Islet precursor cell (in vitro differentiated cells): ENCODE results near the gene MRPL28.
"Not testable (repeated sequence)": the region's sequence is repeated elsewhere in the genome, so short reads cannot be mapped to it uniquely, and the experiment has no call there.

Experiments
- DNase-seq: peaks from one replicate; pipeline ENCODE4 v3.0.0-alpha.2; 2018

The MRPL28 gene

DNA sequence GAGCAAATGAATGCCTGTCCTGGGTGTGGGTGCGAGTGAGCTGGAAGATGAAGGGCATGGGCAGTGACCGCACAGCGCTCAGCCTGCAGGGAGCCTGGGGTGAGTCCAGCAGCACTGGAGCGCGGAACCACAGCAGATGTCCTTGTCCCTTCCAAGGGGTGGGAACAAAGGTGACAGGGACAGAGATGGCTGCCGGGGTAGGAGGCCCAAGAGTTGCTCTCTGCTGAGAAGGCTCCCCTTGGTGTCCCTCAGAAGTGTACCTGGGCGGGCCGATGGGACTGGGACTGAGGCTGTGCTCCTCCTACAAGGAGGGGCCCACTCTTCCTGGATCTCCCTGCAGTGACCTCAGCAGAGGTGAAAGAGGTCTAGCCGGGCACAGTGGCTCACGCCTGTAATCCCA is 19.0 kb upstream of the MRPL28 start:
- DNase-seq, result no peak

DNA sequence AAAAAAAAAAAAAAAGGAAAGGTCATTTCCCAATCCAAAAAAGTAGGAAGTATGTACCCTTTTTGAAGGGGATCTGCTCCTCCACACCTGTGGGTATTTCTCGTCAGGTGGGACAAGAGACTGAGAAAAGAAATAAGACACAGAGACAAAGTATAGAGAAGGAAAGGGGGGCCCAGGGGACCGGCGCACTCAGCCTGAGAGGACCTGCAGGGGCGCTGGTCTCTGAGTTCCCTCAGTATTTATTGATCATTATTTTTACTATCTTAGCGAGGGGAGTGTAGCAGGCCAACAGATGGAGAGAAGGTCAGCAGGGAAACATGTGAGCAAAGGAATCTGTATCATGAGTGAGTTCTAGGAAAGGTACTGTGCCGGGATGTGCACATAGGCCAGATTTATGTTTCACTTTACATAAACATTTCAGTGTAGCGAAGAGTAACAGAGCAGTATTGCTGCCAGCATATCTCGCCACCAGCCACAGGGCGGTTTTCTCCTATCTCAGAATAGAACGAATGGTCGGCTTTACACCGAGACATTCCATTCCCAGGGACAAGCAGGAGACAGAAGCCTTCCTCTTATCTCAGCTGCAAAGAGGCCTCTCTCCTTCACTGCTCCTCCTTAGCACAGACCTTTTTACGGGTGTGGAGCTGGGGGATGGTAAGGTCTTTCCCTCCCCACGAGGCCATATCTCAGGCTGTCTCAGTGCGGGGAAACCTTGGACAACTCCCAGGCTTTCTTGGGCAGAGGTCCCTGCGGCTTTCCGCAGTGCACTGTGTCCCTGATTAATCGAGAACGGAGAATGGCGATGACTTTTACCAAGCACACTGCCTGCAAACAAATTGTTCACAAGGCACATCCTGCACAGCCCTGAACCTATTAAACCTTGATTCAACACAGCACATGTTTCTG is 17.7 kb upstream of the MRPL28 start:
- not testable (repeated sequence) for DNase-seq

DNA sequence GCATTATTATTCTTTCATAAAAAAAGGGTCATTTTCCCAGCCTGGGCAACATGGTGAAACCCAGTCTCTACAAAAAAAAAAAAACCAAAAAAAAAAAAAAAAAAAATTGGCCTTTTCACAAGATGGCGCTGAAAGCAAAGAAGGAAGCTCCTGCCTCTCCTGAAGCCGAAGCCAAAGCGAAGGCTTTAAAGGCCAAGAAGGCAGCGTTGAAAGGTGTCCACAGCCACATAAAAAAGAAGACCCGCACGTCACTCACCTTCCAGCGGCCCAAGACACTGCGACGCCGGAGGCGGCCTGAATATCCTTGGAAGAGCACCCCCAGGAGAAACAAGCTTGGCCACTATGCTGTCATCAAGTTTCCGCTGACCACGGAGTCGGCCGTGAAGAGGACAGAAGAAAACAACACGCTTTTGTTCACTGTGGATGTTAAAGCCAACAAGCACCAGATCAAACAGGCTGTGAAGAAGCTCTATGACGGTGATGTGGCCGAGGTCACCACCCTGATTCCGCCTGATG is 16.4 kb upstream of the MRPL28 start:
- peak; percentile 83 for DNase-seq

DNA sequence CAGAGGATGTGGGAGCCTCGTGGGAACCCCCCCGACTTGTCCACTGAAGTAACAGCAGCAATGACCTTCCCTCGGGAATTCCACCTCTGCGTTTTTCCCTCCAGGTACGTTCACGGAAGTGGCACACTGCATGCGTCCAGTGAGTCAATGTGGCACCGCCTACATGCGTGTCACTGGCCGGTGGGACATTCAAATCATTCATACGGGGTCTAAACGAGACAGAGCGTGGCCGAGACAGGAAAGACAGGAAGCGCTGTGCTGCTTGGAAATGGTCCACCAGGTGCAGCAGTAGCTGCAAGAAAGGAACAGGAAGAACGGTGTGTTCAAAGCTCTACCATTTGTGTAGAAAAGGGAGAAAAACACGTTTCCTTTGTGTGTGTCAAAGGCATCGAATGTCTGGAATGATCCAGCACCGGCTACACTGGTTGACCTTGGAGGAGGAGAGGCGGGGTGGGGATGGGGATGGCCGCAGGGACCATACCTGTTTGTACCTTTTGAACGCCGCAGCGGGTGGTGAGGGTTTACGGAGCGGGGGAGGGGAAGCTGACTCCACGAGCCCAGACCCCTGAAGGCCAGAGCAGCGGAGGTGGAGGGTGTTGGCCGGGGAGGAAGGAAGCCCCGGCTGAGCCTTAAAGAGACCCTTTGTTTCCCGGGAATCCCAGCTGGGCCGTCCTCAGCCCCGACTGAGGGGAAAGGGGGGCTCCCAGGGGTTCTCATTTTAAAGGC is 13.2 kb upstream of the MRPL28 start:
- peak; percentile 92 for DNase-seq

DNA sequence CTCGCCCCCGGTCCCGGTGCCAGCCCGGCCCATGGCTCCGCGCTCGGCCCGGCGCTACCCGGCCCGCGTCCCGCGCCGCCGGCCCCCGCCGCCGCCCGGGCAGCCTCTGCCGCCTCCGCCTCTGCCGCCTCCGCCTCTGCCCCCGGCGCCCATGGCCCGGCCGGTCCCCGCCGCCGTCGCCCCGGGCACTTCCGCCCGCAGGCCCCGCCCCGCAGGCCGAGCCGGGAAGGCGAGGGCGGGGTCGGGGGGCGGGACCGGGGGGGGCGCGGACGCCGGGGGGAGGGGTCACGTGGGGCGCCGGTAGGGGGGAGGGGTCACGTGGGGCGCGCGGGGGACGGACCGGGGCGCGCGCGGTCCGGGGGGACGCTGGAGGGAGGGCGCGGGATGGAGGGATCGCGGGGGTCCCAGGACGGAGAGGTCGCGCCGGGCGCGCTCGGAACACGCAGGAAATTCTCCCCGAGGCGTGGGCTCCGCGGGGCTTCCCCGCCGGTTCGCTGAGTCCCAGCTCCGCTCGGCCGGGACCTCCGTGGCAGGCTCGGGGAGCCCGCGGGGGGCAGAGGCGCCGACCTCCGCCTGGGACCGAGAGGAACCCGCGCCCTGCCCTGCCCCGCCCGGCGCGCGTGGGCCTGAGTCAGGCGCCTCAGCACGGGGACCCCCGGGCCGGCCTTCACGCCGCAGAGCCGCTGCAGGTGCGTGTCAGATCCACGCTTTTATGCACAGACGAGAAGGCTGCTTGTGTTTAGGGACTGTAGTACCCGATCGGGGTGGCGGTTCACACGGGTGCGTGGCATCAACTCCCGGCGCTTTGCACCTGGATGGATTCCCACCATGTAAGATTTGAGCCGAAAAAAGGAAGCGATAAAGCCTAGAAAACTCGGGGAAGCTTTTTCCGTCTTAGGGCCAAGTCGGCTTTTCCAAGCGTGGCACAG is 11.7 kb upstream of the MRPL28 start, which contains the start of gene PGAP6:
Gene PGAP6 (minus strand): TSS at position 190 of the 929 bp plus-strand sequence. CDS start 157 bp downstream, at position 33.
- DNase-seq, result no peak

DNA sequence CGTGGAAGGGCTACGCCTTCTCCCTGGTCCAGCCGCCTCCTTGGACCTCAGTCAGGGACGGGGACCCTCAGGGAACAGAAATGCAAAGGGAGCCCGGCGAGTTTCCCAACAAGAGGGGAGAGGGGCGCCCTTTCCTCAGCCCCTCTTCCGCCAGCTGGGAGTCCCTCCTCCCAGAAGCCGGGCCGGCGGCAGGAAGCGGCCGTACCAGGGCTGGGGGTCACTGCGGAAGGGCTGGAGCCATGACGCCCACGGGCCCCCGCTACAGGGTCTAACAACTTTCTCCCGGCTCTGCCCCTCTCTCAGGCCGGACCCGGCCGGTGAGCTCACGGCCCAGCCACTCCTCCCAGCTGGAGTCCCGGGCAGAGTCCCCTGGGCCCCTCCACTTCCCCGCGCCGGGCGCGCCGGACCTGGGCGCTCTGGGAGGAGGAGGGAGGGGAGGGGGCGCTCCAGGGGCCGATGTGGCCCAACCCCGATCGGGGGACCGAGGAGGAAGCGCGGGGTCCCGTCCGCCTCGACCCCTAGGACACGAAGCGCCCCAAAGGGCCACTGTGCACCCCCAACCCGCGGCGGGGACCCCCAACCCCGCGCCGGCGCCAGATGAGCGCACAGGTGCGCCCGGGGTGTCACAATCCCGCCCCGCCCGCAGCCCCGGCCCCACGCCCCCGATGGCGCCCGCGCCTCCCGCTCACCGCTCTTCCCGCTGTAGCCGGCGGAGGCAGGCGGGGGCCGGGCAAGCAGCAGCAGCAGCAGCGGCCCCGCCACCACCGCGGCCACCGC is 10.9 kb upstream of the MRPL28 start:
- DNase-seq, result no peak

DNA sequence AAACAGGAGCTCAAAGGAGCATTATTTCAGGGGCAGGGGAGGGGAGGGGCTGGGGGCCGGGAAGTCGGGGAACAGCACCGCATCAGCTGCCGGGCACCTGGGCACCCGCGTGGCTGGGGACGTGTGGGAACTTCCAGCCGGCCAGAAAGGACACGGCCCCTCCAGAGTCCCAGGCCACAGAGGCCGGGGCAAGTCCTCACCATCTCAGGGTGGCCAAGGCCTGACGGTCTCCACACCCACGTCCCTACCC is 10.3 kb upstream of the MRPL28 start:
- no peak for DNase-seq

DNA sequence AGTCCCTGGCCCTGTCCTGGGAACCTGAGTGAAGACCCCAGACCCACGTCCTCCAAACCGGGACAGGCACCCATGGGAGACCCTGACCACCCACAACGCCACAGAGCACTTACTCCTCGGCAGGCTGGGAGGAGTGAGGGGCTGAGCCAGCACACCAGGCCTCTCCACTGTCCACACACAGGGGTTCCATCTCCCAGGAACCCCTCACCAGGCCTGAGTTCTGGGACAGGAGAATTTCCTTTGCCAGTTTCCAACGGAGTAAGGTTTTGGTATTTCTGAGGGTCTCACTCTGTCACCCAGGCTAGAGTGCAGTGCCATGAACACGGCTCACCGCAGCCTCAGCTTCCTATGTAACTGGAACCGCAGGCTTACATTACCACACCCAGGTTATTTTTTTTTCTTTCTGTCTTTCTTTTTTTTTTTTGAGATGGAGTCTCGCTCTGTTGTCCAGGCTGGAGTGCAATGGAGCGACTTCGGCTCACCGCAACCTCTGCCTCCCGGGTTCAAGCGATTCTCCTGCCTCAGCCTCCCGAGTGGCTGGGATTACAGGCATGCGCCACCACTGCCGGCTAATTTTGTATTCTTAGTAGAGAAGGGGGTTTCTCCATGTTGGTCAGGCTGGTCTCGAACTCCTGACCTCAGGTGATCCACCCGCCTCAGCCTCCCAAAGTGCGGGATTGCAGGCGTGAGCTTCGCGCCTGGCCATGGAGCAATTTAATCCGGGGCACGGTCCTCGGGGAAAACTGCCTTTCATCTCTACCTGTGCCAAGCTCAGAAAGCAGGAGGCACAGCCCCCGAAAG is 9.8 kb upstream of the MRPL28 start:
- DNase-seq, result no peak

DNA sequence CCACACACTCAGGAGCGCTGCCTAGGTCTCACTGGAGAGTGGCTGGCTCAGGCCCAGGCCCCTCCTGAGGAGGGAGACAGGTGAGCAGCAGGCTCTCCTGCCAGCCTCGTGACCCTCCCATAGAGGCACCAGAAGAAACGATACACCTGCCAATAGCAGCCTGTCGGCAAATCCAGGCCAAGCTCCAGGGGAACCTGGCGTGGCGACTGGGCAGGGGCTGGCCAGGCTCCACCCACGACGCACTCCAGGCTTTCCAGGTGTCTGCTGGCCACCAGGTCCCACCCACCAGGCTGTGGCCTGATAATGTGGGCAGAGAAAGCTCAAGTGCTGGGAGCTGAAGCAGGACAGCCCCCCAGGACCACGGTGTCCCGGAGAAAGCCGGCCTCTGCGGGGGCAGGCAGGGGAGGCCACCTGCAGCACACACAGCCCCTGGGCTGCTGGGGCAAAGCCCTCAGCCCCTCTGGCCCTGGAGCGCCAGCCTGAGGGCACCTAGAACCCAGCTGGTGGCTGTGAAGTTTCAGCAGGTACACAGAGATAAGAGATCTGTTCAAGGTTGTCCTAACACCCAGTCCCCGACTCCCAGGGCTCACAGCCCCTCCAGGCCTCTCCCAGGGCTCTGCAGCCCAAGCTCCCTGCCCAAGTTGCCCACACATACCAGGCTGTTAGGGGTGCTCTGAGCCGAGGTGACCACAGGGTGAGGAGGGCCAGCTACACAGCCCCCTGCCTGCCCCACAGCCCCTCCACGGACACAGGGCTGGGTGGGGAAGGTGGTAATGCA is 9.0 kb upstream of the MRPL28 start:
- peak; percentile 96 for DNase-seq

DNA sequence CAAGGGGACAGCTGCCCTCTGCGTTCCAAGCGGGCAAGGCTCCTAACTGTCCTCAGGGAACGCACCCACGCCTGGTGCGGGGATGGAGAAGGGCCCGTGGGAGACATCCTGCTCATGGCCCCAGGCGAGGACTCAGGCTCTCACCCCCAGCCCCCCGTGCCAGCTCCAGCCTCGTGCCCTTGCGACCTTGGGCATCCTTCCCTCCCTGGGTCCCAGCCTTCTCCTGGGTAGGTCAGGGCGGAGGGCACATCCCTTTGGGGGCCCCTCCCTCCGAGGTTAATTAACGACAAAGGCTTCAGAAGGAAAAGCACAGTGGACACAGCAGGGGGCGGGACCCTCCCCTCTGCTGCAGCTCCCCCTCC is 8.5 kb upstream of the MRPL28 start:
- no peak for DNase-seq

DNA sequence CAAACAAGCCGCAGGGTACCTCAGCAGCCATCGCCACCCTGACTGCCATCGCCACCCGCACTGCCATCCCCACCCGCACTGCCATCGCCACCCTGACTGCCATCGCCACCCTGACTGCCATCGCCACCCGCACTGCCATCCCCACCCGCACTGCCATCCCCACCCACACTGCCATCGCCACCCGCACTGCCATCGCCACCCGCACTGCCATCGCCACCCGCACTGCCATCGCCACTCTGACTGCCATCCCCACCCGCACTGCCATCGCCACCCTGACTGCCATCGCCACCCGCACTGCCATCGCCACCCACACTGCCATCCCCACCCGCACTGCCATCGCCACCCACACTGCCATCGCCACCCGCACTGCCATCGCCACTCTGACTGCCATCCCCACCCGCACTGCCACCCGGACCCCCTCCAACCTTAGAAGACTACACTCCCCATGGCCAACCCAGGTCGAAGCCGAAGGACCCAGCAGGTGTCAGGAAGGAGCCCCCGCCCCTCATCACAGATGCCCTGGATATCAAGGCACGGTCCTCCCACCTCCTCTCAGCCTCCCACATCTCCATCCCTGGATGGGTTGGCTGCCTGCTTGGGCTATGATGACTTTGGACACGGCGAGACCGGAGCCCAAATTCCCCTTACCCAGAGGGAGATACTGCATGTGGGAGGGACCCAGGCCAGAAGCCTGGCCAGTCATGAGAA is 7.9 kb upstream of the MRPL28 start:
- DNase-seq, result not testable (repeated sequence)

DNA sequence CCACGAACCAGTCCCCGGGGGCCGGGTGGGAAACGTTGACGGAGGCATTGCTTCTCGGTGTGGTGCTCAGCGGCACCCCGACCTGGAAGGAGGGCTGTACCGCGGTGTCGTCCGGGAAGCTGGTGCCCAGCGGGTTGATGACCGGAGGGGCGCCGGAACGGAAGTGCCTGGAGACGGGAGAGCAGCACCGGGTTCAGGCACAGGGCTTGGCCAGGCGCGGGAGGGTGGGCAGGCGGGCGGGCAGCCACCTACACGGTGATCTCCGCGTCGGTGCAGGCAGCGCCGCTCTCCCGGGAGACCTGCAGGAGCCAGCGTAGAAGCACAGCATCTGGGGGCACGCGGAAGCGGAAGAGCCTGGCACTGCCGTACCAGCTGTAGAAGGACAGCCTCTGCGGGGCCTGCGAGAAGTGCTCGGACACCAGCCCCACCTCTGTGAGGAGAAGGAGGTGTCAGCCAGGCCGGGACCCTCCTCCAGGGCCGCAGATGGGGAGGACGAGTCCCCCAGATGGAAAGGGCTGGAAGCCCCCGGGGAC is 7.1 kb upstream of the MRPL28 start:
- DNase-seq, result no peak

DNA sequence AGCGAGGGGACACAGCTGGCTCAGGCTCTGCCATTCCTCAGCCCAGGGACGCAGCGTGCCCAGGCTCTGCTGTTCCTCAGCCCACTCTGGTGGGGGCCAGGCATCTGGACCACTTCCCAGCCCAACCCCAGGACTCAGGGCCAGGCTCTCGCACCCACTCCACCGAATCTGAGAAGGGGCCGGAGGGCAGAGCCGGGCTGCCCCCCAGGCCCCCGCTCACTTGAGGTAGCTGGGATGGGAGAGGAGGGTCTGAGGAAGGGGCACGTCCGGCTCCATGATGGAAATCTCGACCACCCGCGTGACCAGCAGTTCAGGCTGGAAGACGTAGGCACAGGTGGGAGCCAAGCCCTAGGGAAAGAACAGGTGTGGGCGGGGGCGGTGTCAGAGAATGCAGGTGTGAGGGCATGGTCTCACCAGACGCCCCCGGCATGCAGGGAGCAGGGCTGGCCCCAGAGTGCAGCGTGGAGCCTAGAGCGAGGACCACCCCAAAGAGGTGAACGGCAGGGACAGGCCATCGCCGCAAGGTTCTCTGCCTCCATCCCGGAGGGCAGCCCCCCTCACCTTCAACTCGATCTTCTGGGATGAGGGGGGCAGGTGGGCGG is 6.6 kb upstream of the MRPL28 start:
- DNase-seq, result no peak

DNA sequence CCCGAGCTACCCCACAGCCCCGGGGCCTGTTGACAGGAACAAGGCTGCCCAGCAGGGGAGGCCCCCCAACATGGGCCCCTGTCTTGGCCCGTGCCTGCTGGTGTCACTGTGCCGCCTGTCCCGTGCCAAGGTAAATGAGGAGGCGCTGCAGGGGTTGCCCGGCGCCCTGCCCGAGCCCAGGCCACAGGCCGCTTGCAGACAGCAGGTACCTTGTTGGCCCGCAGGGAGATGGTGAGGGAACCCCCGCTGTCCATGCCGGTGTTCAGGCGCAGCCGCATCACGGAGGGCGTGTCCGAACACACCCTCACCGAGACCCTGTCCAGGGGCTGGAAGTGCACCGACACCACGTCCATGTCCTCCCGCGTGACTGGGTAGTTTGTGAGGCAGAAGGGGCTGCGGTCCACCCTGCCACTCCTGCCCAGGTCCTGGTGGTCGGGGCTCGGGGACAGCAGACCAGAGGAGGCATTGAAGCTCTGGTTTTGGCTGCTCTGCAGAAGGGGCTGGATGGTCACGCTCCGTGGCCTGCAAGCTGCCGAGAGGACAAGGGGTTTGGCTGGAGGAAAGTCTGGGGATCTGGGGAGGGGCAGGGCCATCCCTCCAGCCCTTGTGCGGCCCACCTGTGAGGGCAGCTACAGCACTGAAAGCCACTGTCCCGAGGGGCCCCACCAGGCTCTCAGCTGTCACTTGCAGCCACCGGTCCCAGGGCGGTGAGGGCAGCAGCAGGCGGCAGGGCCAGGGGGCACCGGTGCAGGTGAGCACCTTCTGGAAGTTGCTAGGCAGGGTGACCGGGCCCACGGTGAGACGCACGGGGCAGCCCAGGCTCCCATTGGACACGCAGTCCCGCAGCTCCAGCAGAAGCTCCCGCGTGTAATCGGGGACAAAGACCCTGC is 5.8 kb upstream of the MRPL28 start:
- no peak for DNase-seq

DNA sequence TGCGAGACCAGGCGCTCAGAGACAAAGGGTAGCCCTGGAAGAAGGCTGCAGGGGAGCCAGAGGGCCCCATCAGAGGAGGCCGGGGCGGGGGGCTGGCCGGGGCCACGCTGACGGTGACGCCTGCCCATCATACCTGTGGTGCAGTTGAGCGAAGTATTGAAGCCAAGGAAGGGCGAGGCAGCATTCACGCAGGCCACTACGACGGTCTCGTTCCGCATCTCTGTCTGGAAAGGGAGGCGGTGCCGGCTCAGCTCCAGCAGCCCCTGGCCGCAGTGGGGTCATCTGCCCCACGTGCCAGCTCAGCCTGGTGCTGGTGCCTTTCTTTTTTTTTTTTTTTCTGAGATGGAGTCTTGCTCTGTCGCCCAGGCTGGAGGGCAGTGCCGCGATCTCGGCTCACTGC is 4.9 kb upstream of the MRPL28 start:
- no peak for DNase-seq

DNA sequence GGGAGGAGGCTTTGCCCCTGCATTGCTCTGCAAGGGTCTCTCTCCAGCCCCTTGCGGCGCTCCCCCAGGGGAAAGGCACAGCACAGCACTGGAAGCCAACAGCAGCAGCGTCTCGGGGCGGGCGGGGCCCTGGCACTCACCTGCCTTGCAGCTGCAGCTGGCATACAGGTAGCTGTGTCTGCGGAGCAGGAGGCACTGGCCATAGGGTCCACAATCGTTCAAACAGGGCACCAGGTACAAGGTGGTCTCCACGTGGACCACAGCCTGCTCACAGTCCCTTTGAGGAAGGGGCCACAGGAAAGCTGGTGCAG is 4.2 kb upstream of the MRPL28 start:
- DNase-seq, result no peak

DNA sequence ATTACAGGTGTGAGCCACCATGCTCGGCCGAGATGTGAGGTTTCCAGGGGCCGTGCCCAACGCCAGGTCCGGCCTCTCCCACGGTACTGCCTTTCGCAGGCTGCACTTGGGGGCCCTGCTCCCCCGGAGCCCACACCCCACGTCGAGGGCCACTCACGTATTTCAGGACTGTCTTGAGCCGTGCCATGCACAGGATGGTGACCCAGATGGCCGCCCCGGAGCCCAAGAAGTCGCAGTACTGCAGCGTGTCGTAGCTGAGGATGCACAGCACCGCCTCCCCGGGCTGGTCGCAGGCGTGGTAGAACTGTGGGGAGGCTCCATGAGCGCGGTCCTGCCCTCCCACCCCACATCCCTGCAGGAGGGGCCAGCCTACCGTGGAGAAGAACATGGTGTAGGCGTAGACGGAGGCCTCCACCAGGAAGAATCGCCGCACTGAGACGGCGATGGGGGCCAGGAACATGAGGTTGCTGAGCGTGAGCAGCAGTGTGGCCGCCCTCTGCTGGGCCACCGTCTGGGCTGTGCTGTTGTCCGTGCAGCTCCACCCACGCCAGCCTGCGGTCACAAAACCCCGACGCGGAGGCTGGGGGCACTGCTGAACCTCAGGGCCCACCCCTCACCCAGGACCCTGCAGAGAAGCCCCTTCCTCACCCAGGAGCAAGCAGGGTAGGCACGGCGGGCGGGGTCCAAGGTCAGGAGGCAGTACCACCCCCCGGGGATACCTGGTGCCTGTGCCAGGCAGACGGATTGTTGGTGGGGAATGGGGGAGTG is 3.7 kb upstream of the MRPL28 start:
- no peak for DNase-seq
